ENCODE results near the gene ZMYND11. TPM values are rescaled to one million over a fixed set of nuclear protein-coding genes. Genes with fewer than 3 reads are reported as not detected.

Gene ZMYND11
- total RNA-seq, 4 donors from 2014 or later, result 127 to 179 (median 154) TPM

- peaks cover 0 to 8% of the 10 kb centered on the region in 2 donors for H3K36me3 ChIP-seq
- no peak for DNase-seq
- H3K27ac ChIP-seq, result no peak overlapping the region
- intact Hi-C loops (cut with DNase I), result no loop called here
- WGBS, 2 donors, result 96 to 98% methylated on average over 18 of the region's 18 CpGs
- no peaks in the 10 kb centered on the region for H3K4me1 ChIP-seq
- no peaks in the 10 kb centered on the region for H3K27me3 ChIP-seq
- H3K9me3 ChIP-seq, result no peaks in the 10 kb centered on the region
- TF ChIP-seq POLR2A (IDR thresholded peaks at IDR 0.05), result no peak
- TF ChIP-seq, protein P1, sequence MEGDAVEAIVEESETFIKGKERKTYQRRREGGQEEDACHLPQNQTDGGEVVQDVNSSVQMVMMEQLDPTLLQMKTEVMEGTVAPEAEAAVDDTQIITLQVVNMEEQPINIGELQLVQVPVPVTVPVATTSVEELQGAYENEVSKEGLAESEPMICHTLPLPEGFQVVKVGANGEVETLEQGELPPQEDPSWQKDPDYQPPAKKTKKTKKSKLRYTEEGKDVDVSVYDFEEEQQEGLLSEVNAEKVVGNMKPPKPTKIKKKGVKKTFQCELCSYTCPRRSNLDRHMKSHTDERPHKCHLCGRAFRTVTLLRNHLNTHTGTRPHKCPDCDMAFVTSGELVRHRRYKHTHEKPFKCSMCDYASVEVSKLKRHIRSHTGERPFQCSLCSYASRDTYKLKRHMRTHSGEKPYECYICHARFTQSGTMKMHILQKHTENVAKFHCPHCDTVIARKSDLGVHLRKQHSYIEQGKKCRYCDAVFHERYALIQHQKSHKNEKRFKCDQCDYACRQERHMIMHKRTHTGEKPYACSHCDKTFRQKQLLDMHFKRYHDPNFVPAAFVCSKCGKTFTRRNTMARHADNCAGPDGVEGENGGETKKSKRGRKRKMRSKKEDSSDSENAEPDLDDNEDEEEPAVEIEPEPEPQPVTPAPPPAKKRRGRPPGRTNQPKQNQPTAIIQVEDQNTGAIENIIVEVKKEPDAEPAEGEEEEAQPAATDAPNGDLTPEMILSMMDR (IDR thresholded peaks at IDR 0.05), result no peak
- no peak overlapping the region for H3K4me3 ChIP-seq (replicated peaks in 1 of 3)
Measured at GRCh38 chr10:275680-276079, 140.4 kb downstream of the ZMYND11 start.

- no peak for TF ChIP-seq POLR2A (IDR thresholded peaks at IDR 0.05)
- 92 to 97% methylated on average over 4 to 6 of the region's 19 CpGs for WGBS, 2 donors
Measured at GRCh38 chr10:277963-278362, 142.7 kb downstream of the ZMYND11 start.

GRCh38 chr10:278707-279106 lies 143.5 kb downstream of the ZMYND11 start:
- H3K4me1 ChIP-seq, result no peaks in the 10 kb centered on the region
- 95 to 96% methylated on average over 5 of the region's 5 CpGs for WGBS, 2 donors
- intact Hi-C loops (cut with DNase I), result no loop called here
- DNase-seq, result no peak
- H3K27ac ChIP-seq, result no peak overlapping the region
- H3K36me3 ChIP-seq, result peaks cover 6 to 18% of the 10 kb centered on the region in 2 donors
- H3K4me3 ChIP-seq (replicated peaks in 1 of 3), result no peak overlapping the region
- H3K9me3 ChIP-seq, result no peaks in the 10 kb centered on the region
- TF ChIP-seq POLR2A (IDR thresholded peaks at IDR 0.05), result no peak
- TF ChIP-seq, protein P1 (IDR thresholded peaks at IDR 0.05), result no peak
- no peaks in the 10 kb centered on the region for H3K27me3 ChIP-seq

More at GRCh38 chr10:277963-278362, 142.7 kb downstream of the ZMYND11 start:
- Histone ChIP-seq H3K27ac (no peak overlapping the region), H3K9me3 (no peaks in the 10 kb centered on the region), H3K27me3 (no peaks in the 10 kb centered on the region), H3K4me1 (no peaks in the 10 kb centered on the region), H3K4me3 (replicated peaks in 1 of 3) (no peak overlapping the region), H3K36me3 (peaks cover 4 to 18% of the 10 kb centered on the region in 2 donors)
- DNase-seq, result no peak
- intact Hi-C loops (cut with DNase I), result no loop called here

- no peaks in the 10 kb centered on the region for H3K9me3 ChIP-seq
- H3K4me3 ChIP-seq (replicated peaks in 1 of 3), result no peak overlapping the region
- H3K36me3 ChIP-seq, result peaks cover 6 to 18% of the 10 kb centered on the region in 2 donors
- H3K27me3 ChIP-seq, result no peaks in the 10 kb centered on the region
- intact Hi-C loops (cut with DNase I), result no loop called here
- WGBS, 2 donors, result 96 to 99% methylated on average over 9 of the region's 9 CpGs
- TF ChIP-seq, protein P1 (IDR thresholded peaks at IDR 0.05), result no peak
- no peak for TF ChIP-seq POLR2A (IDR thresholded peaks at IDR 0.05)
- H3K27ac ChIP-seq, result no peak overlapping the region
- H3K4me1 ChIP-seq, result no peaks in the 10 kb centered on the region
- no peak for DNase-seq
Measured at GRCh38 chr10:279232-279631, 144.0 kb downstream of the ZMYND11 start.

GRCh38 chr10:279655-280054 lies 144.4 kb downstream of the ZMYND11 start:
- intact Hi-C loops (cut with DNase I), result no loop called here
- no peaks in the 10 kb centered on the region for H3K4me1 ChIP-seq
- H3K9me3 ChIP-seq, result no peaks in the 10 kb centered on the region
- no peak for DNase-seq
- H3K27me3 ChIP-seq, result no peaks in the 10 kb centered on the region
- no peak overlapping the region for H3K27ac ChIP-seq
- peaks cover 6 to 18% of the 10 kb centered on the region in 2 donors for H3K36me3 ChIP-seq
- H3K4me3 ChIP-seq (replicated peaks in 1 of 3), result no peak overlapping the region
- TF ChIP-seq, protein P1 (IDR thresholded peaks at IDR 0.05), result no peak
- TF ChIP-seq POLR2A (IDR thresholded peaks at IDR 0.05), result no peak
- 89 to 90% methylated on average over 10 of the region's 10 CpGs for WGBS, 2 donors
